A549 (cell line): ENCODE results near the gene RASGRF1.

ENCODE experiments used
- BHLHE40 ChIP-seq: IDR thresholded peaks from 2 replicates; pipeline ENCODE4 v1.6.1; 2012; ENCODE audit warnings: low read depth, low read length, inconsistent platforms
- CBX2 ChIP-seq: fragments of 200-600 bp; sonication (generic); IDR thresholded peaks from 2 replicates; pipeline ENCODE4 v1.6.1; 2016; ENCODE audit warnings: low read depth, mild to moderate bottlenecking, borderline replicate concordance
- CTCF ChIP-seq: fragments of >200 bp; sonication (Bioruptor Twin); formaldehyde crosslinking; IDR thresholded peaks from 3 replicates; pipeline ENCODE4 v1.5.1; 2016
- EHMT2 ChIP-seq: fragments of 200-600 bp; sonication (generic); IDR thresholded peaks from 2 replicates; pipeline ENCODE4 v1.6.1; 2016; ENCODE audit warnings: antibody characterized with exemption, low read depth, mild to moderate bottlenecking, moderate library complexity
- EP300 ChIP-seq, 2 experiments: fragments of >200 bp; sonication (Bioruptor Twin); formaldehyde crosslinking; IDR thresholded peaks; 2 replicates in 1 of 2; 3 replicates in 1 of 2; pipeline ENCODE4 v1.6.1; 2016 to 2017
- HMGXB4 ChIP-seq: fragments of 250-450 bp; sonication (Bioruptor Pico); IDR thresholded peaks from 2 replicates; pipeline ENCODE4 v1.5.0; 2021; ENCODE audit warnings: mild to moderate bottlenecking, moderate library complexity, borderline replicate concordance
- NFE2L2 ChIP-seq: fragments of 150-350 bp; conservative IDR thresholded peaks from 2 replicates; pipeline ENCODE4 v1.6.1; 2014; ENCODE audit warnings: low read length
- POLR2A ChIP-seq: IDR thresholded peaks from 2 replicates; pipeline ENCODE4 v1.6.1; 2012; ENCODE audit warnings: mild to moderate bottlenecking, low read length
- POLR2AphosphoS2 ChIP-seq: conservative IDR thresholded peaks from 2 replicates; pipeline ENCODE4 v1.6.1; 2012; ENCODE audit warnings: low read length, improper control_type of control experiment, inconsistent platforms
- RAD21 ChIP-seq, 2 experiments: fragments of >200 bp in 1 of 2; sonication (Bioruptor Twin) in 1 of 2; formaldehyde crosslinking in 1 of 2; IDR thresholded peaks in 1 of 2; conservative IDR thresholded peaks in 1 of 2; 2 replicates in 1 of 2; 3 replicates in 1 of 2; pipeline ENCODE4 v1.6.1; 2012 to 2018; ENCODE audit warnings: inconsistent platforms in 1 of 2

GRCh38 chr15:78957416-78958093, 133.0 kb downstream of the RASGRF1 start:
- TF ChIP-seq POLR2AphosphoS2, result no peak
- TF ChIP-seq RAD21 (conservative IDR thresholded peaks at IDR 0.05 in 1 of 2, IDR thresholded peaks at IDR 0.05 in 1 of 2), result no peak
- TF ChIP-seq EP300 (IDR thresholded peaks at IDR 0.05), result no peak
- no peak for TF ChIP-seq CTCF
- no peak for TF ChIP-seq POLR2A
- TF ChIP-seq EHMT2, result no peak
- no peak for TF ChIP-seq BHLHE40
- TF ChIP-seq CBX2, result no peak
- no peak for TF ChIP-seq NFE2L2
- no peak for TF ChIP-seq HMGXB4 (CRISPR knock-in tag)
